Calu3 (cell line): ENCODE measurements around the gene BPIFB6. TPM values are rescaled to one million over a fixed set of nuclear protein-coding genes. Genes with fewer than 3 reads are reported as not detected.

Source experiments
- BruUV-seq: library from RNA; stranded (reverse); fragments of 400-500 nt; replicated peaks from 2 replicates; lab custom pipeline; 2021; lab: Mats Ljungman, UMichigan
- CTCF ChIA-PET: fragments of 300-600 bp; sonication (Branson Sonifier 250); formaldehyde crosslinking; loops from one replicate; lab custom pipeline; 2022; ENCODE audit warnings: antibody characterized with exemption; lab: Charles Lee
- DNase-seq: peaks from one replicate; pipeline ENCODE4 v3.0.0; 2022
- H3K27ac Mint-ChIP-seq: one replicate; pipeline ENCODE4 v1.8.0; 2022; ENCODE audit warnings: mixed read lengths; ENCODE audit not compliant: unreplicated experiment
- H3K27me3 Mint-ChIP-seq: one replicate; pipeline ENCODE4 v1.8.0; 2022; ENCODE audit warnings: mixed read lengths; ENCODE audit not compliant: unreplicated experiment
- H3K36me3 Mint-ChIP-seq: one replicate; pipeline ENCODE4 v1.8.0; 2022; ENCODE audit warnings: mild to moderate bottlenecking, moderate library complexity, mixed read lengths; ENCODE audit not compliant: insufficient read depth, unreplicated experiment
- H3K4me1 Mint-ChIP-seq: one replicate; pipeline ENCODE4 v1.8.0; 2022; ENCODE audit warnings: mild to moderate bottlenecking, low read depth, mixed read lengths; ENCODE audit not compliant: unreplicated experiment
- H3K4me3 Mint-ChIP-seq: one replicate; pipeline ENCODE4 v1.8.0; 2022; ENCODE audit warnings: mild to moderate bottlenecking, low read depth, moderate library complexity, mixed read lengths; ENCODE audit not compliant: unreplicated experiment
- H3K9me3 Mint-ChIP-seq: one replicate; pipeline ENCODE4 v1.8.0; 2022; ENCODE audit warnings: low read depth, mixed read lengths; ENCODE audit not compliant: unreplicated experiment
- CTCF ChIP-seq: fragments of 200-600 bp; IDR thresholded peaks from one replicate; pipeline ENCODE4 v1.8.0; 2022; ENCODE audit warnings: antibody characterized with exemption; ENCODE audit not compliant: unreplicated experiment
- intact Hi-C: fragments of 100-400 bp; cut with micrococcal nuclease; formaldehyde crosslinking; loops from one replicate; pipeline ENCODE4 v1.10.0; 2022; ENCODE audit not compliant: unreplicated experiment
- total RNA-seq: library from RNA; stranded (reverse); gene quantifications from 2 replicates; pipeline ENCODE4 v1.2.3, GENCODE V29; 2022

The BPIFB6 gene
- total RNA-seq, 1 experiment from 2014 or later: not detected

- Mint-ChIP-seq H3K9me3 (no peaks in the 10 kb centered on the region), H3K27me3 (peaks cover 100% of the 10 kb centered on the region)
Observed at GRCh38 chr20:33014336-33015113, 16.9 kb upstream of the BPIFB6 start.

GRCh38 chr20:33015114-33015484, 16.3 kb upstream of the BPIFB6 start:
- BruUV-seq: no TSS peak
- H3K36me3 Mint-ChIP-seq: no peaks in the 10 kb centered on the region
- no peak for DNase-seq
- CTCF ChIA-PET: no interaction called here
- no peaks in the 10 kb centered on the region for H3K4me1 Mint-ChIP-seq
- H3K4me3 Mint-ChIP-seq: no peak overlapping the region
- TF ChIP-seq CTCF: no peak
- intact Hi-C loops: no loop called here
- H3K27ac Mint-ChIP-seq: no peak overlapping the region
- no peaks in the 10 kb centered on the region for H3K9me3 Mint-ChIP-seq
- H3K27me3 Mint-ChIP-seq: peaks cover 100% of the 10 kb centered on the region

More at GRCh38 chr20:33014336-33015113, 16.9 kb upstream of the BPIFB6 start:
- DNase-seq: no peak
- H3K4me1 Mint-ChIP-seq: no peaks in the 10 kb centered on the region
- H3K4me3 Mint-ChIP-seq: no peak overlapping the region
- TF ChIP-seq CTCF: no peak
- H3K27ac Mint-ChIP-seq: no peak overlapping the region
- no TSS peak for BruUV-seq
- CTCF ChIA-PET: interaction anchor here (0.6 to 0.8 kb wide), 2 partner anchors 14 to 159 kb away, joined by 3 to 4 read pairs; no protein-coding TSS in a partner anchor
- intact Hi-C loops: no loop called here
- H3K36me3 Mint-ChIP-seq: no peaks in the 10 kb centered on the region

GRCh38 chr20:33015700-33016580, 15.5 kb upstream of the BPIFB6 start:
- peaks cover 100% of the 10 kb centered on the region for H3K27me3 Mint-ChIP-seq
- no peak for TF ChIP-seq CTCF
- no peaks in the 10 kb centered on the region for H3K36me3 Mint-ChIP-seq
- CTCF ChIA-PET: interaction anchor here (0.6 kb wide), 1 partner anchor 38 kb away, joined by 3 read pairs; no protein-coding TSS in a partner anchor
- no peak overlapping the region for H3K4me3 Mint-ChIP-seq
- no TSS peak for BruUV-seq
- DNase-seq: no peak
- intact Hi-C loops: no loop called here
- H3K27ac Mint-ChIP-seq: no peak overlapping the region
- no peaks in the 10 kb centered on the region for H3K4me1 Mint-ChIP-seq
- H3K9me3 Mint-ChIP-seq: no peaks in the 10 kb centered on the region

- no peak for DNase-seq
- BruUV-seq: no TSS peak
- H3K9me3 Mint-ChIP-seq: no peaks in the 10 kb centered on the region
- H3K4me1 Mint-ChIP-seq: no peaks in the 10 kb centered on the region
- no peaks in the 10 kb centered on the region for H3K36me3 Mint-ChIP-seq
- TF ChIP-seq CTCF: no peak
- CTCF ChIA-PET: interaction anchor here (1.1 kb wide), 1 partner anchor 11 kb away, joined by 4 read pairs; no protein-coding TSS in a partner anchor
- H3K27me3 Mint-ChIP-seq: peaks cover 100% of the 10 kb centered on the region
- intact Hi-C loops: no loop called here
- H3K4me3 Mint-ChIP-seq: no peak overlapping the region
- no peak overlapping the region for H3K27ac Mint-ChIP-seq
Observed at GRCh38 chr20:33016581-33017109, 14.8 kb upstream of the BPIFB6 start.
